ENCODE measurements around the gene CDKL1. TPM values are rescaled to one million over a fixed set of nuclear protein-coding genes. Genes with fewer than 3 reads are reported as not detected.

The CDKL1 gene
- total and polyA plus RNA-seq, 2 donors (not counting 1 experiment from before 2014, with no cell fraction given), result 5.3 to 7.9 TPM

- H3K79me2 ChIP-seq (ENCODE audit: control insufficient read depth, insufficient read depth, low read length), result no peaks in the 10 kb centered on the region
- no peak overlapping the region for H3K27ac Mint-ChIP-seq
- H3K9ac ChIP-seq (ENCODE audit: low read length), result no peak overlapping the region
- H3K9me3 ChIP-seq (ENCODE audit: control extremely low read depth in 1 of 3, control insufficient read depth in 2 of 3, insufficient read depth in 1 of 3, low read length in 2 of 3), result no peaks in the 10 kb centered on the region
- peaks cover 12 to 31% of the 10 kb centered on the region in 2 experiments for H3K36me3 ChIP-seq (replicated peaks in 1 of 2; ENCODE audit: control extremely low read depth in 1 of 2, control insufficient read depth in 1 of 2, extremely low read depth in 1 of 2, insufficient read depth in 2 of 2, low read length in 1 of 2)
- no peaks in the 10 kb centered on the region for H3K9me3 Mint-ChIP-seq (ENCODE audit: insufficient read depth)
- no peak overlapping the region for H2AFZ ChIP-seq (ENCODE audit: insufficient read depth, low read depth, low read length, poor library complexity, severe bottlenecking)
- DNase-seq (no peak), ATAC-seq (ENCODE audit: low read depth) (no peak)
- no peak overlapping the region for H3K4me3 ChIP-seq (ENCODE audit: control extremely low read depth in 1 of 5, extremely low read depth in 1 of 5, insufficient read depth in 1 of 5, low read depth in 2 of 5, low read length in 4 of 5)
- TF ChIP-seq CTCF (IDR thresholded peaks at IDR 0.05) (no peak), EZH2 (IDR thresholded peaks at IDR 0.05; ENCODE audit: borderline replicate concordance, insufficient read depth, low read depth, low read length, poor library complexity, severe bottlenecking) (no peak)
- ChIA-PET POLR2A (interaction anchor here (0.9 kb wide), 1 partner anchor 16 kb away, joined by 3 read pairs; no protein-coding TSS in a partner anchor), CTCF (interaction anchor here (0.6 to 1.1 kb wide), 4 partner anchors 9 to 142 kb away, joined by 3 to 5 read pairs (median 4); no protein-coding TSS in a partner anchor)
- no peaks in the 10 kb centered on the region for H3K27me3 Mint-ChIP-seq
- H3K4me3 Mint-ChIP-seq, result no peak overlapping the region
- peaks cover 16% of the 10 kb centered on the region for H3K4me1 Mint-ChIP-seq
- peaks cover 6% of the 10 kb centered on the region for H4K20me1 ChIP-seq (ENCODE audit: control insufficient read depth, insufficient read depth, low read length, poor library complexity, severe bottlenecking)
- no peak overlapping the region for H3K27ac ChIP-seq (ENCODE audit: low read length in 2 of 2)
- H3K27me3 ChIP-seq (replicated peaks in 1 of 4; ENCODE audit: control extremely low read depth in 1 of 4, control insufficient read depth in 3 of 4, insufficient read depth in 4 of 4, low read length in 3 of 4), result no peaks in the 10 kb centered on the region
- no peak overlapping the region for H3K4me2 ChIP-seq (replicated peaks; ENCODE audit: low read depth, low read length, poor library complexity, severe bottlenecking)
- intact Hi-C loops (cut with micrococcal nuclease), result no loop called here
- H3K4me1 ChIP-seq (ENCODE audit: control insufficient read depth in 2 of 2, insufficient read depth in 2 of 2, low read length in 2 of 2), result peaks cover 10 to 12% of the 10 kb centered on the region in 2 donors
Observed at GRCh38 chr14:50331596-50331995, 65.1 kb downstream of the CDKL1 start.

- H3K9ac ChIP-seq (ENCODE audit: low read length), result no peak overlapping the region
- H2AFZ ChIP-seq (ENCODE audit: insufficient read depth, low read depth, low read length, poor library complexity, severe bottlenecking), result peak overlapping the region; percentile 35
- peaks cover 3 to 10% of the 10 kb centered on the region in 2 experiments for H3K36me3 ChIP-seq (replicated peaks in 1 of 2; ENCODE audit: control extremely low read depth in 1 of 2, control insufficient read depth in 1 of 2, extremely low read depth in 1 of 2, insufficient read depth in 2 of 2, low read length in 1 of 2)
- Mint-ChIP-seq H3K4me1 (peaks cover 17% of the 10 kb centered on the region), H3K9me3 (ENCODE audit: insufficient read depth) (no peaks in the 10 kb centered on the region), H3K27ac (no peak overlapping the region), H3K4me3 (no peak overlapping the region), H3K27me3 (no peaks in the 10 kb centered on the region)
- ATAC-seq (ENCODE audit: low read depth), result peak; percentile 94
- H3K27ac ChIP-seq (ENCODE audit: low read length in 2 of 2), result peak overlapping the region in 1 of 2 donors; percentile 64
- H3K4me1 ChIP-seq (ENCODE audit: control insufficient read depth in 2 of 2, insufficient read depth in 2 of 2, low read length in 2 of 2), result peaks cover 10% of the 10 kb centered on the region in 2 donors
- H3K4me3 ChIP-seq (ENCODE audit: control extremely low read depth in 1 of 5, extremely low read depth in 1 of 5, insufficient read depth in 1 of 5, low read depth in 2 of 5, low read length in 4 of 5), result no peak overlapping the region
- intact Hi-C loops (cut with micrococcal nuclease), result loop anchor here (1.0 to 5.0 kb wide), 6 partner anchors 9 to 456 kb away; partner anchors contain the start of genes CDKL1, DMAC2L, L2HGDH and MAP4K5
- peaks cover 46% of the 10 kb centered on the region for H3K79me2 ChIP-seq (ENCODE audit: control insufficient read depth, insufficient read depth, low read length)
- POLR2A ChIA-PET, result no interaction called here
- no peak for TF ChIP-seq EZH2 (IDR thresholded peaks at IDR 0.05; ENCODE audit: borderline replicate concordance, insufficient read depth, low read depth, low read length, poor library complexity, severe bottlenecking)
- peak; percentile 89 for TF ChIP-seq CTCF (IDR thresholded peaks at IDR 0.05)
- DNase-seq, result peak; percentile 81
- H3K4me2 ChIP-seq (replicated peaks; ENCODE audit: low read depth, low read length, poor library complexity, severe bottlenecking), result peak overlapping the region; percentile 19
- peaks cover 15% of the 10 kb centered on the region for H4K20me1 ChIP-seq (ENCODE audit: control insufficient read depth, insufficient read depth, low read length, poor library complexity, severe bottlenecking)
- no peaks in the 10 kb centered on the region for H3K9me3 ChIP-seq (ENCODE audit: control extremely low read depth in 1 of 3, control insufficient read depth in 2 of 3, insufficient read depth in 1 of 3, low read length in 2 of 3)
- CTCF ChIA-PET, result interaction anchor here (0.5 to 3.7 kb wide), 43 partner anchors 9 to 723 kb away, joined by 3 to 27 read pairs (median 4); partner anchors contain the start of genes CDKL1, DMAC2L, L2HGDH and LRR1
- 22% methylated on average over 4 of the region's 9 CpGs for WGBS (ENCODE audit: insufficient coverage)
- H3K27me3 ChIP-seq (replicated peaks in 1 of 4; ENCODE audit: control extremely low read depth in 1 of 4, control insufficient read depth in 3 of 4, insufficient read depth in 4 of 4, low read length in 3 of 4), result no peaks in the 10 kb centered on the region
Observed at GRCh38 chr14:50321009-50321660, 75.5 kb downstream of the CDKL1 start.
